Measurements from ENCODE around the gene TGFBR2.

- TF ChIP-seq, protein P1, sequence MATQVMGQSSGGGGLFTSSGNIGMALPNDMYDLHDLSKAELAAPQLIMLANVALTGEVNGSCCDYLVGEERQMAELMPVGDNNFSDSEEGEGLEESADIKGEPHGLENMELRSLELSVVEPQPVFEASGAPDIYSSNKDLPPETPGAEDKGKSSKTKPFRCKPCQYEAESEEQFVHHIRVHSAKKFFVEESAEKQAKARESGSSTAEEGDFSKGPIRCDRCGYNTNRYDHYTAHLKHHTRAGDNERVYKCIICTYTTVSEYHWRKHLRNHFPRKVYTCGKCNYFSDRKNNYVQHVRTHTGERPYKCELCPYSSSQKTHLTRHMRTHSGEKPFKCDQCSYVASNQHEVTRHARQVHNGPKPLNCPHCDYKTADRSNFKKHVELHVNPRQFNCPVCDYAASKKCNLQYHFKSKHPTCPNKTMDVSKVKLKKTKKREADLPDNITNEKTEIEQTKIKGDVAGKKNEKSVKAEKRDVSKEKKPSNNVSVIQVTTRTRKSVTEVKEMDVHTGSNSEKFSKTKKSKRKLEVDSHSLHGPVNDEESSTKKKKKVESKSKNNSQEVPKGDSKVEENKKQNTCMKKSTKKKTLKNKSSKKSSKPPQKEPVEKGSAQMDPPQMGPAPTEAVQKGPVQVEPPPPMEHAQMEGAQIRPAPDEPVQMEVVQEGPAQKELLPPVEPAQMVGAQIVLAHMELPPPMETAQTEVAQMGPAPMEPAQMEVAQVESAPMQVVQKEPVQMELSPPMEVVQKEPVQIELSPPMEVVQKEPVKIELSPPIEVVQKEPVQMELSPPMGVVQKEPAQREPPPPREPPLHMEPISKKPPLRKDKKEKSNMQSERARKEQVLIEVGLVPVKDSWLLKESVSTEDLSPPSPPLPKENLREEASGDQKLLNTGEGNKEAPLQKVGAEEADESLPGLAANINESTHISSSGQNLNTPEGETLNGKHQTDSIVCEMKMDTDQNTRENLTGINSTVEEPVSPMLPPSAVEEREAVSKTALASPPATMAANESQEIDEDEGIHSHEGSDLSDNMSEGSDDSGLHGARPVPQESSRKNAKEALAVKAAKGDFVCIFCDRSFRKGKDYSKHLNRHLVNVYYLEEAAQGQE (IDR thresholded peaks at IDR 0.05; ENCODE audit: insufficient read depth in 1 of 2, low read depth in 2 of 2, low read length in 2 of 2): no peak
- TF ChIP-seq POLR2AphosphoS5 (IDR thresholded peaks at IDR 0.05; ENCODE audit: low read depth, low read length): no peak
- no peak for TF ChIP-seq TAF1 (IDR thresholded peaks at IDR 0.05; ENCODE audit: borderline replicate concordance, insufficient read depth, low read length)
Measured at GRCh38 chr3:30728143-30728542, 121.7 kb downstream of the TGFBR2 start.

Data from PFSK-1 (cell line).